Measurements from ENCODE around the gene FBXO11. TPM values are rescaled to one million over a fixed set of nuclear protein-coding genes. Genes with fewer than 3 reads are reported as not detected.
"Not testable (repeated sequence)": the region's sequence is repeated elsewhere in the genome, so short reads cannot be mapped to it uniquely, and the experiment has no call there.

The FBXO11 gene
- total and polyA plus RNA-seq, 7 donors, result 16.3 to 39.4 (median 31.0) TPM

DNA sequence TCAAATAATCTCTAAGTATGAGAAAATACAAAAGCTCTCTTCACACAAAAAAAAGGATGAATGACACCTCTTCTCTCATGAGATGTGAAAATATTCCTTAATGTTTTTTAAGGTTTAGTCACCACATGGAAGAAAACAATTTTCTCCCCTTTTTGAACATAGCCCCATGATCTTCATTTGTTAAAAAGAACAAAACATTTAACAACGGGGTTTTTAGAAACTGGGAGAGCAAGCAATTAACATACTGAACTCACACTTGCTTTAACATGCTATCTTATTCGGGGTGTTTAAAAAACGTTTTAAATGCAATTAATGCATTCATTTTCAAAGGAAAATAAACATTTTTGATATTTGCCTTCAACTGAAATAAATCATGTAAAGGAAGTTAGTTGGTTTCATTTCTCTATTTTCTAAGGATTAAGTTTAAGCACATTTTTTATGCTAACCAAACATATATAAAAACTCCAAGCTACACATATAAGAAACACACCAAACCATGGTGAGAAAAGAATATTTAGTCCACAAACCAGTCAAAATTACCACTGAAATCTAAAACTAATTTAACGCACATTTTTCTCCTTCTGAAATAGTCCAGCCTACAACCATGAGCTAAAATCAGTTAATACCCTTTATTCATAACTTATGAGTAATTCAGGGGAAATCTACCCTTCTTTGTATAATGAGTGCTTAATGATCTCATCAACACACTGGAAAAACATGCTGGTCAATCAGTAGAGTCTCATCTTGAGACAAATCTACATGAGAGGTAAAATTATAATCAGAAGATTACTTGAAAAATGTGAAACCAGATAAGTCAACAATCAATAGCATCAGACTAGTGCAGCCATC, 8.2 kb downstream of the FBXO11 start:
- H3K4me1 ChIP-seq, result peaks cover 60% of the 10 kb centered on the region
- DNase-seq, result no peak
- intact Hi-C loops (cut with DNase I), result no loop called here
- H3K9me3 ChIP-seq, result no peaks in the 10 kb centered on the region
- no peaks in the 10 kb centered on the region for H3K36me3 ChIP-seq (ENCODE audit: insufficient read depth in 1 of 2, low read depth in 1 of 2)
- H3K27me3 ChIP-seq (ENCODE audit: insufficient read depth in 3 of 3, low read length in 2 of 3), result no peaks in the 10 kb centered on the region
- no peak overlapping the region for H3K27ac ChIP-seq
- no peak overlapping the region for H3K4me3 ChIP-seq
- WGBS, 3 donors, result 46 to 56% (median 49%) methylated on average over 4 of the region's 4 CpGs
- ATAC-seq, result no peak
- TF ChIP-seq CTCF (IDR thresholded peaks at IDR 0.05), result no peak

- H3K4me3 ChIP-seq; H3K9me3 ChIP-seq; H3K27me3 ChIP-seq (ENCODE audit: insufficient read depth in 3 of 3, low read length in 2 of 3); DNase-seq; H3K27ac ChIP-seq; ATAC-seq; H3K36me3 ChIP-seq (ENCODE audit: insufficient read depth in 1 of 2, low read depth in 1 of 2); intact Hi-C loops (cut with DNase I): not testable (repeated sequence)
- peaks cover 60% of the 10 kb centered on the region for H3K4me1 ChIP-seq
- WGBS, 3 donors, result 49 to 80% (median 54%) methylated on average over 5 of the region's 5 CpGs
These were observed 9.0 kb downstream of the FBXO11 start for GRCh38 chr2:47897191-47897882.

DNA sequence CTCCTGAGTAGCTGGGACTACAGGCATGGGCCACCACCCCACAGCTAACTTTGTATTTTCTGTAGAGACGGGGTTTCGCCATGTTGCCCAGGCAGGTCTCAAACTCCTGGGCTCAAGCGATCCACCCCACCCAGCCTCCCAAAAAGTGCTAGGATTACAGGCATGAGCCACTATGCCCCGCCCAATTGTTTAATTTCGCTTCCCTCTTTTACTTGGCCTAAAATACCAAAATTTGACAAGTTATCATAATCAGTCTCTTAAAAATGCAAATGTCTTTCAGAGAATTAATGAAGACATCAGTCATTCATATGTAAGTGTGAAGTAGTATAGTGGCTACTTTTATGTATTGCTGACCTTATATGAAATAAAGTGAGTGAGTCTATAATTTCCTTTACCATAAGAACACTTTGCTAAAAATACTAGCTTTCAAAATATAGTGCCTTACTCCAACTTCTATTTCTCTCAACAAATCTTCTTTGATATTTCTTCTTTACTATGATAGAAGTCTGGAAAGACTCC, 9.8 kb downstream of the FBXO11 start:
- H3K27me3 ChIP-seq (ENCODE audit: insufficient read depth in 3 of 3, low read length in 2 of 3), result no peaks in the 10 kb centered on the region
- H3K9me3 ChIP-seq, result no peaks in the 10 kb centered on the region
- WGBS, 3 donors, result 92 to 94% (median 93%) methylated on average over 5 of the region's 5 CpGs
- H3K36me3 ChIP-seq (ENCODE audit: insufficient read depth in 1 of 2, low read depth in 1 of 2), result no peaks in the 10 kb centered on the region
- no peak overlapping the region for H3K27ac ChIP-seq
- ATAC-seq (no peak), DNase-seq (no peak)
- intact Hi-C loops (cut with DNase I), result no loop called here
- H3K4me3 ChIP-seq, result no peak overlapping the region
- peaks cover 65% of the 10 kb centered on the region for H3K4me1 ChIP-seq
- TF ChIP-seq CTCF (IDR thresholded peaks at IDR 0.05), result no peak

DNA sequence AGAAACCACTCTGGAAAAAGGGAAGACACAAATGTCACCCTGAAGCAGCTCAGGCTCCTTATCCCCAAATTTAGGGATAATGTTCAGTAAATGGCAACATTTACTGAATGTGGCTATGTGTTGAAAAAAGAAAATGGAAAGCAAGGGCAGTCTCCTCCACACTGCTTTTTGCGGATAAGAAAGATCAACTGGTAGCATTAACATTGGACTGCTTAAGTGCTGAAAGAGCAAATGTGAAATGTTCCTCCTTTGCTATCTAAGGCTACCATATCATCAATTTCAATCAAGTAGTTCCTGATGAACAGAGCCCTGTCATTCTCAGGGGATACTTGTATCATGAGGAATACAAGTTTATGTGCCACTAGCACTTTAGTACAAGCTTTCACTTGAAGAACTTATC, 12.5 kb downstream of the FBXO11 start:
- intact Hi-C loops (cut with DNase I), result no loop called here
- ATAC-seq (no peak), DNase-seq (no peak)
- Histone ChIP-seq H3K27ac (no peak overlapping the region), H3K4me3 (no peak overlapping the region), H3K36me3 (ENCODE audit: insufficient read depth in 1 of 2, low read depth in 1 of 2) (no peaks in the 10 kb centered on the region), H3K4me1 (peaks cover 60% of the 10 kb centered on the region), H3K9me3 (no peaks in the 10 kb centered on the region), H3K27me3 (ENCODE audit: insufficient read depth in 3 of 3, low read length in 2 of 3) (no peaks in the 10 kb centered on the region)
- 58 to 93% (median 65%) methylated on average over 1 of the region's 1 CpG for WGBS, 3 donors
- TF ChIP-seq CTCF (IDR thresholded peaks at IDR 0.05), result no peak

- 72 to 85% (median 79%) methylated on average over 2 of the region's 2 CpGs for WGBS, 3 donors
- Histone ChIP-seq H3K9me3 (no peaks in the 10 kb centered on the region), H3K4me3 (no peak overlapping the region), H3K4me1 (peaks cover 61% of the 10 kb centered on the region), H3K27me3 (ENCODE audit: insufficient read depth in 3 of 3, low read length in 2 of 3) (no peaks in the 10 kb centered on the region), H3K36me3 (ENCODE audit: insufficient read depth in 1 of 2, low read depth in 1 of 2) (no peaks in the 10 kb centered on the region), H3K27ac (no peak overlapping the region)
- DNase-seq (no peak), ATAC-seq (peak in 2 of 4 donors; percentile 50 to 57)
- intact Hi-C loops (cut with DNase I), result no loop called here
- TF ChIP-seq CTCF (IDR thresholded peaks at IDR 0.05), result no peak
These were observed 14.0 kb downstream of the FBXO11 start for GRCh38 chr2:47892338-47892730.

Data from psoas muscle (tissue), 8 donors.